ENCODE results near the gene PNLDC1. TPM values are rescaled to one million over a fixed set of nuclear protein-coding genes. Genes with fewer than 3 reads are reported as not detected.

PNLDC1 gene

GRCh38 chr6:159865226-159865920, 65.3 kb downstream of the PNLDC1 start:
- H3K79me1 ChIP-seq (replicated peaks; ENCODE audit: low read length, poor library complexity, severe bottlenecking), result no peaks in the 10 kb centered on the region
- no peak overlapping the region for H3K9ac ChIP-seq (ENCODE audit: low read length)
- 89% methylated on average over 12 of the region's 12 CpGs for WGBS
- no peak overlapping the region for H4K91ac ChIP-seq (ENCODE audit: low read length)
- no peaks in the 10 kb centered on the region for H3K9me3 ChIP-seq (ENCODE audit: control insufficient read depth, low read length)
- DNase-seq, result no peak
- no peak overlapping the region for H2AFZ ChIP-seq (ENCODE audit: low read depth, low read length)
- no peak overlapping the region for H2BK5ac ChIP-seq (ENCODE audit: low read depth, low read length, poor library complexity, severe bottlenecking)
- no peak overlapping the region for H3K23ac ChIP-seq (ENCODE audit: low read length in 2 of 2)
- no peak overlapping the region for H3K4me3 ChIP-seq (ENCODE audit: insufficient read depth in 1 of 2, low read depth in 1 of 2, low read length in 2 of 2)
- H3K4me2 ChIP-seq (ENCODE audit: low read length, poor library complexity, severe bottlenecking), result no peak overlapping the region
- no peak overlapping the region for H3K14ac ChIP-seq (ENCODE audit: low read length in 2 of 2)
- H2BK15ac ChIP-seq (ENCODE audit: low read depth, poor library complexity, severe bottlenecking), result no peak overlapping the region
- H4K8ac ChIP-seq (ENCODE audit: low read length), result no peak overlapping the region
- no peak overlapping the region for H2BK120ac ChIP-seq (ENCODE audit: low read depth, low read length)
- peaks cover 0 to 7% of the 10 kb centered on the region in 2 experiments for H3K27me3 ChIP-seq (ENCODE audit: control insufficient read depth in 1 of 2, insufficient read depth in 1 of 2, low read length in 2 of 2)
- no peak overlapping the region for H3K4ac ChIP-seq (ENCODE audit: low read depth in 1 of 2, low read length in 2 of 2)
- H3K18ac ChIP-seq (ENCODE audit: low read depth in 1 of 2, low read length in 2 of 2), result no peak overlapping the region
- no peak overlapping the region for H3K27ac ChIP-seq (ENCODE audit: low read length, poor library complexity, severe bottlenecking)
- H2AK5ac ChIP-seq (ENCODE audit: low read length, severe bottlenecking), result no peak overlapping the region
- H2BK12ac ChIP-seq (ENCODE audit: low read length in 2 of 2), result no peak overlapping the region
- no peaks in the 10 kb centered on the region for H3K36me3 ChIP-seq (ENCODE audit: control insufficient read depth in 1 of 2, insufficient read depth in 2 of 2, low read depth in 1 of 2, low read length in 2 of 2)
- peaks cover 2% of the 10 kb centered on the region for H3K4me1 ChIP-seq (ENCODE audit: control insufficient read depth, insufficient read depth, low read depth, low read length)

- Histone ChIP-seq H3K9ac (ENCODE audit: low read length) (no peak overlapping the region), H2BK12ac (ENCODE audit: low read length in 2 of 2) (no peak overlapping the region), H3K9me3 (ENCODE audit: control insufficient read depth, low read length) (no peaks in the 10 kb centered on the region), H3K79me1 (replicated peaks; ENCODE audit: low read length, poor library complexity, severe bottlenecking) (no peaks in the 10 kb centered on the region), H4K8ac (ENCODE audit: low read length) (no peak overlapping the region), H3K27me3 (ENCODE audit: control insufficient read depth in 1 of 2, insufficient read depth in 1 of 2, low read length in 2 of 2) (peaks cover 0 to 7% of the 10 kb centered on the region in 2 experiments), H2AFZ (ENCODE audit: low read depth, low read length) (no peak overlapping the region), H2BK15ac (ENCODE audit: low read depth, poor library complexity, severe bottlenecking) (no peak overlapping the region), H2AK5ac (ENCODE audit: low read length, severe bottlenecking) (no peak overlapping the region), H3K14ac (ENCODE audit: low read length in 2 of 2) (no peak overlapping the region), H3K18ac (ENCODE audit: low read depth in 1 of 2, low read length in 2 of 2) (no peak overlapping the region), H3K27ac (ENCODE audit: low read length, poor library complexity, severe bottlenecking) (no peak overlapping the region), H3K4me2 (ENCODE audit: low read length, poor library complexity, severe bottlenecking) (no peak overlapping the region), H3K23ac (ENCODE audit: low read length in 2 of 2) (no peak overlapping the region), H2BK5ac (ENCODE audit: low read depth, low read length, poor library complexity, severe bottlenecking) (no peak overlapping the region), H3K4ac (ENCODE audit: low read depth in 1 of 2, low read length in 2 of 2) (no peak overlapping the region), H3K4me3 (ENCODE audit: insufficient read depth in 1 of 2, low read depth in 1 of 2, low read length in 2 of 2) (no peak overlapping the region), H3K36me3 (ENCODE audit: control insufficient read depth in 1 of 2, insufficient read depth in 2 of 2, low read depth in 1 of 2, low read length in 2 of 2) (no peaks in the 10 kb centered on the region), H4K91ac (ENCODE audit: low read length) (peak overlapping the region; percentile 41), H3K4me1 (ENCODE audit: control insufficient read depth, insufficient read depth, low read depth, low read length) (peaks cover 2% of the 10 kb centered on the region), H2BK120ac (ENCODE audit: low read depth, low read length) (no peak overlapping the region)
- WGBS, result 81% methylated on average over 27 of the region's 28 CpGs
- no peak for DNase-seq
Observed at GRCh38 chr6:159866286-159867247, 66.5 kb downstream of the PNLDC1 start.

Small RNA genes lying within 50 kb of the gene (small RNA-seq; reads per million reads assigned to genes)
- gene SNORA20 (ENCODE audit: low read depth), result 11.2 reads per million, percentile 81 among the genes with 10 or more reads in this experiment
- gene SNORA29 (ENCODE audit: low read depth), result not detected

Measured in mesenchymal stem cell (in vitro differentiated cells and primary cell).